MCF 10A (cell line): ENCODE measurements around the gene ATP5MC3. TPM values are rescaled to one million over a fixed set of nuclear protein-coding genes. Genes with fewer than 3 reads are reported as not detected.

Experiments used
- BruUV-seq: library from RNA; stranded (reverse); fragments of 400-500 nt; replicated peaks from 2 replicates; lab custom pipeline; 2021; lab: Mats Ljungman, UMichigan
- CTCF ChIA-PET: fragments of 300-600 bp; sonication (Branson Sonifier 250); formaldehyde crosslinking; extraction: SDS; loops from one replicate; lab custom pipeline; 2021; ENCODE audit warnings: antibody characterized with exemption, inconsistent platforms; lab: Yijun Ruan, JAX
- POLR2A ChIA-PET: fragments of 300-600, 350-650 bp; sonication (Branson Sonifier 250); formaldehyde crosslinking; extraction: SDS; loops from one replicate; lab custom pipeline; 2020; ENCODE audit warnings: antibody characterized with exemption, inconsistent platforms; lab: Yijun Ruan, JAX
- DNase-seq: peaks from one replicate; pipeline ENCODE4 v3.0.0-alpha.2; 2018; ENCODE audit not compliant: unreplicated experiment
- H3K27ac Mint-ChIP-seq: one replicate; pipeline ENCODE4 v1.8.0; 2022; ENCODE audit warnings: mild to moderate bottlenecking, low read depth, mixed read lengths; ENCODE audit not compliant: unreplicated experiment
- H3K27me3 Mint-ChIP-seq: one replicate; pipeline ENCODE4 v1.8.0; 2022; ENCODE audit warnings: mixed read lengths; ENCODE audit not compliant: insufficient read depth, unreplicated experiment
- H3K36me3 Mint-ChIP-seq: one replicate; pipeline ENCODE4 v1.8.0; 2022; ENCODE audit warnings: mild to moderate bottlenecking, moderate library complexity, mixed read lengths; ENCODE audit not compliant: insufficient read depth, unreplicated experiment
- H3K4me1 Mint-ChIP-seq: one replicate; pipeline ENCODE4 v1.8.0; 2022; ENCODE audit warnings: mixed read lengths; ENCODE audit not compliant: insufficient read depth, unreplicated experiment
- H3K4me3 Mint-ChIP-seq: one replicate; pipeline ENCODE4 v1.8.0; 2022; ENCODE audit warnings: mild to moderate bottlenecking, moderate library complexity, mixed read lengths; ENCODE audit not compliant: unreplicated experiment
- H3K9me3 Mint-ChIP-seq: one replicate; pipeline ENCODE4 v1.8.0; 2022; ENCODE audit warnings: mixed read lengths; ENCODE audit not compliant: unreplicated experiment
- intact Hi-C: fragments of 100-400 bp; cut with micrococcal nuclease; formaldehyde crosslinking; loops from 2 replicates; pipeline ENCODE4 v1.14.1; 2022
- total RNA-seq: library from RNA; stranded (reverse); gene quantifications from 2 replicates; pipeline ENCODE4 v1.2.3, GENCODE V29; 2022
- TF ChIP-seq, protein P1 (sequence below): fragments of 200-600 bp; IDR thresholded peaks from one replicate; pipeline ENCODE4 v1.8.0; 2022; ENCODE audit warnings: antibody characterized with exemption, mild to moderate bottlenecking; ENCODE audit not compliant: unreplicated experiment

ATP5MC3 gene
- total RNA-seq, 1 experiment from 2014 or later, result 277 TPM

DNA sequence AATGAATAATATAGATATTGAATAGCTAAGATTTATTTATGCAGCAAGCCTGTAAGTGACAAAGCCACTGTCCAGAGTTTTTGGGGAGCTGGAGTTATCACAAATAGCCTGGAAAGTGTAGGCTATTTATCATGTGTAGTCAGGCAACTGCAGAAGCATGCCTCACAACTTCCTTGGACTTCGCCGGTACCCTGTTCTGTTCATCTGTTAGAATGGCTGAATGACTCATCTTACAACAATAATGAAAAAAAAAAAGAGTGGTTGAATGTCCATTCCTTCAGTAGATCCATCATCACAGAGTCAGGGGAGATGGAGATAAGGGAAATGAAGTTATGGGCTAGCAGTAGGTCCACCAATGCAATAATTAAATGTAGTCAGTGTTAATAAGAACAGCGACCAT, 24.0 kb upstream of the ATP5MC3 start:
- TF ChIP-seq, protein P1, sequence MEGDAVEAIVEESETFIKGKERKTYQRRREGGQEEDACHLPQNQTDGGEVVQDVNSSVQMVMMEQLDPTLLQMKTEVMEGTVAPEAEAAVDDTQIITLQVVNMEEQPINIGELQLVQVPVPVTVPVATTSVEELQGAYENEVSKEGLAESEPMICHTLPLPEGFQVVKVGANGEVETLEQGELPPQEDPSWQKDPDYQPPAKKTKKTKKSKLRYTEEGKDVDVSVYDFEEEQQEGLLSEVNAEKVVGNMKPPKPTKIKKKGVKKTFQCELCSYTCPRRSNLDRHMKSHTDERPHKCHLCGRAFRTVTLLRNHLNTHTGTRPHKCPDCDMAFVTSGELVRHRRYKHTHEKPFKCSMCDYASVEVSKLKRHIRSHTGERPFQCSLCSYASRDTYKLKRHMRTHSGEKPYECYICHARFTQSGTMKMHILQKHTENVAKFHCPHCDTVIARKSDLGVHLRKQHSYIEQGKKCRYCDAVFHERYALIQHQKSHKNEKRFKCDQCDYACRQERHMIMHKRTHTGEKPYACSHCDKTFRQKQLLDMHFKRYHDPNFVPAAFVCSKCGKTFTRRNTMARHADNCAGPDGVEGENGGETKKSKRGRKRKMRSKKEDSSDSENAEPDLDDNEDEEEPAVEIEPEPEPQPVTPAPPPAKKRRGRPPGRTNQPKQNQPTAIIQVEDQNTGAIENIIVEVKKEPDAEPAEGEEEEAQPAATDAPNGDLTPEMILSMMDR, result no peak
- H3K9me3 Mint-ChIP-seq, result no peaks in the 10 kb centered on the region
- H3K4me1 Mint-ChIP-seq, result no peaks in the 10 kb centered on the region
- no peak overlapping the region for H3K4me3 Mint-ChIP-seq
- H3K27me3 Mint-ChIP-seq, result peaks cover 51% of the 10 kb centered on the region
- BruUV-seq, result no TSS peak
- DNase-seq, result peak; percentile 30
- intact Hi-C loops, result no loop called here
- H3K36me3 Mint-ChIP-seq, result no peaks in the 10 kb centered on the region
- POLR2A ChIA-PET, result interaction anchor here (0.7 to 1.3 kb wide), 3 partner anchors 103 to 892 kb away, joined by 3 to 5 read pairs (median 4); no protein-coding TSS in a partner anchor
- H3K27ac Mint-ChIP-seq, result no peak overlapping the region
- CTCF ChIA-PET, result interaction anchor here (1.0 to 3.6 kb wide), 6 partner anchors 18 to 882 kb away, joined by 3 to 38 read pairs (median 8); no protein-coding TSS in a partner anchor

DNA sequence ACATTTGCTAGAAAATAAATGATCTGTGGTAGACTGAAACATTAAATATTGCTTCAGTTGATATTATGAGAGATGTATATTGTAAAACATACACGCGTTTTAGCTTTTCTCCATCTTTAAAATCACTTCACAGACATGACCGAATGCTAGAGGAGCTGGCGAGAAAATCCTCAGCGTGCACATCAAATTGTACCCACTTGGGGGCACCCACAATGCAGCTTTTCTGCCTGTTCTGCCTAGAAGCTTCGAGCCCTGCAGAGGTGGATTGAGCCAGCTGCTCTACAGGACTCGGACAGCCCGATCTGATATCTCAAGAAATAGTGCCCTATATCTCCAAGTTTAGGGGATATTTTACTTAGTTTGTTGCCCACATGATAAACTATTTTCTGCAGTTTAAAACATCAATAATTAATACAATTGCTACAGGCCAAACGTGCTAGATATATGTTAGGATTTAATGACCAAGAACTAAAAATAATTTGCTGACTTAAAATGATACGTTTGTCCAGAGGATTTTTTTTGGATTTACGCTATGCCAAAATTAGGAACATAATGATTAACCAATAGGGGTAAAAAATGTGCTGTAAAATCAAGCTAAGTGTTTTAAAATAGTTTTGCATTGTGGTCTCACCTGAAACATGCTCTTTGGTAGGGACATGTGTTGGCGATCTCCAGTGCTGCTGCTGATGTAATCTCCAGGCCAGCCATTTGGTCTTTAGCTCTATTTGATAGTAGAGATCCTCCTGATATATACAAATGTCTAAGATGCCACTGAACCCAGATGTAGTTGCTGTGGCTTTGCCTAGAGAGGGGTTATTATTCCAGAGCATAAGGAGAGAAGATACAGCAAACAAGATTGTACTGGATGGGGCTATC, 22.3 kb upstream of the ATP5MC3 start:
- POLR2A ChIA-PET, result interaction anchor here (0.6 to 1.5 kb wide), 7 partner anchors 36 to 1434 kb away, joined by 3 to 6 read pairs (median 3); partner anchors contain the start of gene ATF2
- Mint-ChIP-seq H3K27ac (no peak overlapping the region), H3K27me3 (peaks cover 34% of the 10 kb centered on the region), H3K4me3 (no peak overlapping the region), H3K4me1 (no peaks in the 10 kb centered on the region), H3K36me3 (no peaks in the 10 kb centered on the region), H3K9me3 (no peaks in the 10 kb centered on the region)
- DNase-seq, result peak; percentile 75
- CTCF ChIA-PET, result interaction anchor here (0.6 to 3.6 kb wide), 29 partner anchors 10 to 894 kb away, joined by 3 to 38 read pairs (median 3); no protein-coding TSS in a partner anchor
- BruUV-seq, result no TSS peak
- intact Hi-C loops, result loop anchor here (1.0 kb wide), 3 partner anchors 78 to 893 kb away; no protein-coding TSS in a partner anchor
- TF ChIP-seq, protein P1, result peak; percentile 48

DNA sequence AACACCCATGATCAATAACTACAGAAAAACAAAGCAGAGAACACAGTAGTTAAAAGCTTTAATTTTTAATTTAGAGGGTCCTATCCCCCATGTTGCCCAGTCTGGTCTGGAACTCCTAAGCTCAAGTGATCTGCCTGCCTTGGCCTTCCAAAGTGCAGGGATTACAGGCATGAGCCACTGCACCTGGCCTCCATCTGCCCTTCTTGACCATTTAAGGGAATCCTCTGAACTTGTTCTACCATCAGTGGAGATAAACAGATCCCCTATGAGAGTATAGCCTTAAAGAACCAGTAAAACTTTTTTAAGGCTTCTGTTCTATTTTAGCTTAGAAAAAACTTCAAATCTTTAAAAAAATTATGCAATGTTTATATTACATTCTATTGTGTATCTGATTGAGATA, 13.5 kb upstream of the ATP5MC3 start:
- H3K36me3 Mint-ChIP-seq, result no peaks in the 10 kb centered on the region
- H3K27me3 Mint-ChIP-seq, result peaks cover 30% of the 10 kb centered on the region
- no peaks in the 10 kb centered on the region for H3K9me3 Mint-ChIP-seq
- intact Hi-C loops, result no loop called here
- TF ChIP-seq, protein P1, result no peak
- ChIA-PET POLR2A (no interaction called here), CTCF (interaction anchor here (0.9 kb wide), 1 partner anchor 87 kb away, joined by 4 read pairs; no protein-coding TSS in a partner anchor)
- no peak overlapping the region for H3K4me3 Mint-ChIP-seq
- no peak overlapping the region for H3K27ac Mint-ChIP-seq
- DNase-seq, result no peak
- no peaks in the 10 kb centered on the region for H3K4me1 Mint-ChIP-seq
- BruUV-seq, result no TSS peak

- ChIA-PET POLR2A (no interaction called here), CTCF (interaction anchor here (0.6 kb wide), 1 partner anchor 518 kb away, joined by 3 read pairs; no protein-coding TSS in a partner anchor)
- TF ChIP-seq, protein P1, result no peak
- Mint-ChIP-seq H3K9me3 (no peaks in the 10 kb centered on the region), H3K4me3 (no peak overlapping the region), H3K4me1 (no peaks in the 10 kb centered on the region), H3K27ac (no peak overlapping the region), H3K36me3 (no peaks in the 10 kb centered on the region), H3K27me3 (no peaks in the 10 kb centered on the region)
- no peak for DNase-seq
- intact Hi-C loops, result no loop called here
- BruUV-seq, result no TSS peak
Observed at GRCh38 chr2:175188761-175189160, 7.3 kb upstream of the ATP5MC3 start.
